ENCODE measurements around the gene WDR1. TPM values are rescaled to one million over a fixed set of nuclear protein-coding genes. Genes with fewer than 3 reads are reported as not detected.

WDR1 gene
- total and polyA plus RNA-seq, 3 donors from 2014 or later = 165 to 295 (median 168) TPM

DNA sequence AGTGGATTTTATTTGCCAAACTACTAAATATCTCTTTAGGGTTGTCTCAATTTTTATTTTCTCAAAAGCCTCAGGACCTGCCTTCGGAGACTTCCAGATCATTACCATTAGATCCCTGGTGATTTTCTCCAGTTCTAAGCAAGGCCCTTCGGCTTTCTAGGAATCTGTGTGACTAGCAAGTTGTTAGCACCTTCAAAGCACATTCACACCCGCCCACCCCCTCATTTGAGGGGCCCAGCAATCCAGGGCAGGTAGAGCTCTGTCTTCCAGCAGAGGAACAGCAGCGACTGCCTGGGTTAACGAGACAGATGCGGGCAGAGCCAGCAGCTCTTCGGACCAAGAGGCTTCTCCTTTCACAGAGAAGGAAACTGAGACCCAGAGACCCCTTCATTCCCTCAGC is 2.0 kb downstream of the WDR1 start:
- H3K9me3 ChIP-seq = no peaks in the 10 kb centered on the region
- DNase-seq = no peak
- peaks cover 2% of the 10 kb centered on the region for H3K36me3 ChIP-seq (ENCODE audit: low read depth, missing control alignments)
- no peak overlapping the region for H3K27ac ChIP-seq
- H3K27me3 ChIP-seq = no peaks in the 10 kb centered on the region
- no peak overlapping the region for H3K4me3 ChIP-seq
- peaks cover 10% of the 10 kb centered on the region for H3K4me1 ChIP-seq
- no peak for TF ChIP-seq POLR2A (IDR thresholded peaks at IDR 0.05)
- TF ChIP-seq, protein P1, sequence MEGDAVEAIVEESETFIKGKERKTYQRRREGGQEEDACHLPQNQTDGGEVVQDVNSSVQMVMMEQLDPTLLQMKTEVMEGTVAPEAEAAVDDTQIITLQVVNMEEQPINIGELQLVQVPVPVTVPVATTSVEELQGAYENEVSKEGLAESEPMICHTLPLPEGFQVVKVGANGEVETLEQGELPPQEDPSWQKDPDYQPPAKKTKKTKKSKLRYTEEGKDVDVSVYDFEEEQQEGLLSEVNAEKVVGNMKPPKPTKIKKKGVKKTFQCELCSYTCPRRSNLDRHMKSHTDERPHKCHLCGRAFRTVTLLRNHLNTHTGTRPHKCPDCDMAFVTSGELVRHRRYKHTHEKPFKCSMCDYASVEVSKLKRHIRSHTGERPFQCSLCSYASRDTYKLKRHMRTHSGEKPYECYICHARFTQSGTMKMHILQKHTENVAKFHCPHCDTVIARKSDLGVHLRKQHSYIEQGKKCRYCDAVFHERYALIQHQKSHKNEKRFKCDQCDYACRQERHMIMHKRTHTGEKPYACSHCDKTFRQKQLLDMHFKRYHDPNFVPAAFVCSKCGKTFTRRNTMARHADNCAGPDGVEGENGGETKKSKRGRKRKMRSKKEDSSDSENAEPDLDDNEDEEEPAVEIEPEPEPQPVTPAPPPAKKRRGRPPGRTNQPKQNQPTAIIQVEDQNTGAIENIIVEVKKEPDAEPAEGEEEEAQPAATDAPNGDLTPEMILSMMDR (IDR thresholded peaks at IDR 0.05) = no peak
- 72 to 73% methylated on average over 4 to 7 of the region's 7 CpGs for WGBS, 2 donors
- intact Hi-C loops (cut with DNase I; ENCODE audit: low total_unique reads) = no loop called here

DNA sequence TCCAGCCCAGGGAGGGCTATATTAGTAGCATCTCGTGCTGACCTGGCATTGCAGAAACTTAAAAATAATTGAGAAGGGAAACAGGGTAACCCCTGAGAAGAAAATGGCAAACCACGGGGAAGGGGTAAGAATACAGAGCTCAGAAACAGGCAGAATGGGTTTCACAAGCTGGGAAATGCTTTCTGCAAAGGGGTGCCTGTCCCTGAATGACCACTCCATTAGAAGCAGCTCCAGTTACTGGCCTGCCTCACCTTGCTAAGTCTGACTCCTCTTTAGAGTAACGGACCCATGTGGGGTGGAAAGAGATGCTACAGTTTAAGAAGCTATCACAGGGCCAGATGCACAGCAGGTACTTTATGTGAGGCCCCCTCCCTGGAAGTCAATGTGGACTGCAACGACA is 2.5 kb downstream of the WDR1 start:
- Histone ChIP-seq H3K27me3 (no peaks in the 10 kb centered on the region), H3K4me1 (peaks cover 10% of the 10 kb centered on the region), H3K4me3 (no peak overlapping the region), H3K36me3 (ENCODE audit: low read depth, missing control alignments) (peaks cover 2% of the 10 kb centered on the region), H3K27ac (no peak overlapping the region), H3K9me3 (no peaks in the 10 kb centered on the region)
- TF ChIP-seq, protein P1 (IDR thresholded peaks at IDR 0.05) = no peak
- TF ChIP-seq POLR2A (IDR thresholded peaks at IDR 0.05) = no peak
- DNase-seq = no peak
- intact Hi-C loops (cut with DNase I; ENCODE audit: low total_unique reads) = no loop called here
- 79 to 85% methylated on average over 4 of the region's 4 CpGs for WGBS, 2 donors

DNA sequence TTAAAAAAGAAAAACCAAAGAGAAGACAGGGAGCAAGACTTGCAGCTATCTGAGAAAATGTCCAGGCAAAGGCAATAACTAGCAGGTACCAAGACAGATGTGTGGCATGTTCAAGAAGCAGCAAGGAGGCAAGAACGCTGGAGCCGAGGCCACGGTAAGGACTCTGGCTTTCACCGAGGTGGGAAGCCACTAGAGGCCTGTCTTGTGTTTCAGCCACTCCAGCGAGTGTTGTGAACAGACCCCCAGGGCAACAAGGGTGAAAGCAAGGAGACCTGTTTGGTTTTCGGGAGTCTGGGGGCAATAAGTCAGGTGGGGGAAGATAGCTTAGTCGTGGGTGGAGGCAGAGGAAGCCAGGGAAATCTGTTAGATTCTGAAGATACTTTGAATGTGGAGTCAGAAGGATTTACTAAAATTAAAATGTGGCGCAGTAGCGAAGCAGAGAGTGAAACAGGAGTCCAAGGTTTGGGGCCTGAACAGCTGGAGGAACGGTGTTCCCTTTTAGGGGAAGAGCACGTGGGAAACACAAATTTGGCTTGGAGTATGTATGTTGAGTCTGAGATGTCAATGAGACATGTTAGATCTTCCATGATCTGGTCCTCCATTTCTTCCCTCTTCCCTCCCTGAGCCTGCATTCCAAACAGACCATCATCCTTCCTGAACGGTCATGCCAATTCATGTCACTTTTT is 3.1 kb downstream of the WDR1 start:
- H3K9me3 ChIP-seq = no peaks in the 10 kb centered on the region
- H3K4me3 ChIP-seq = no peak overlapping the region
- DNase-seq = no peak
- H3K27ac ChIP-seq = no peak overlapping the region
- 76 to 88% methylated on average over 12 of the region's 12 CpGs for WGBS, 2 donors
- no peak for TF ChIP-seq POLR2A (IDR thresholded peaks at IDR 0.05)
- TF ChIP-seq, protein P1 (IDR thresholded peaks at IDR 0.05) = no peak
- H3K4me1 ChIP-seq = peaks cover 10% of the 10 kb centered on the region
- H3K27me3 ChIP-seq = no peaks in the 10 kb centered on the region
- H3K36me3 ChIP-seq (ENCODE audit: low read depth, missing control alignments) = peaks cover 2% of the 10 kb centered on the region
- intact Hi-C loops (cut with DNase I; ENCODE audit: low total_unique reads) = no loop called here

DNA sequence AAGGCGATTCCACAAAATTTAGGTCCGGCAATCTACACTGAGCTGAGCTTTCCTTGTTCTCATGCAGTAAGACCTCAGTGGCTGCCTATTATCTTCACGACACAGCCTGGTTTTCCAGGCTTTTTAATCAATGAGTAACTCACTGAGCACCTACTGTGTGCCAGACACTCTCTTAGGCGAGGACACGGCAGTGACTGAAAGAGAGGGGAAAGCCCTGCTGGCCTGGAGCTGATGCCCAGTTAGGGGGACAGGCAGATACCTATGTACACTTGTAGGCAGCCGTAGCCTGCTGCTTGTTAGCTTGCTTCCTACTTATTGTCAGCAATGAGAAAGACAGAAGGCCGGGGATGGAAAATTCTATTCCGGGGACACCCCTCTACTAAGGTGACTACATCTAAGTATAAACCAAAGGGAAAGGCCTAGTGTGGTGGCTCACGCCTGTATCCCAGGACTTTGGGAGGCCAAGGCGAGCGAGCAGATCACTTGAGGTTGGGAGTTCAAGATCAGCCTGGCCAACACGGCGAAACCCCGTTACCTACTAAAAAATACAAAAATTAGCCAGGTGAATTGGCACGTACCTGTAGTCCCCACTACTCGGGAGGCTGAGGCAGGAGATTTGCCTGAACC is 3.8 kb downstream of the WDR1 start:
- H3K4me1 ChIP-seq = peaks cover 6% of the 10 kb centered on the region
- DNase-seq = no peak
- no peak for TF ChIP-seq POLR2A (IDR thresholded peaks at IDR 0.05)
- TF ChIP-seq, protein P1 (IDR thresholded peaks at IDR 0.05) = no peak
- H3K27ac ChIP-seq = no peak overlapping the region
- no peaks in the 10 kb centered on the region for H3K27me3 ChIP-seq
- no peak overlapping the region for H3K4me3 ChIP-seq
- H3K36me3 ChIP-seq (ENCODE audit: low read depth, missing control alignments) = peaks cover 2% of the 10 kb centered on the region
- H3K9me3 ChIP-seq = no peaks in the 10 kb centered on the region
- intact Hi-C loops (cut with DNase I; ENCODE audit: low total_unique reads) = no loop called here
- 92 to 95% methylated on average over 16 of the region's 16 CpGs for WGBS, 2 donors

Data from testis (tissue), 3 donors.